PC-9 (cell line): ENCODE results near the gene MYH7.

Source experiments
- EZH2 ChIP-seq: fragments of 200-600 bp; sonication (generic); IDR thresholded peaks from 2 replicates; pipeline ENCODE4 v1.8.0; 2017; ENCODE audit warnings: antibody characterized with exemption, low read depth
- TF ChIP-seq, protein P1 (sequence below): fragments of 200-600 bp; sonication (generic); conservative IDR thresholded peaks from 2 replicates; pipeline ENCODE4 v1.6.1; 2017; ENCODE audit warnings: mixed run types, antibody characterized with exemption, mild to moderate bottlenecking, moderate library complexity

DNA sequence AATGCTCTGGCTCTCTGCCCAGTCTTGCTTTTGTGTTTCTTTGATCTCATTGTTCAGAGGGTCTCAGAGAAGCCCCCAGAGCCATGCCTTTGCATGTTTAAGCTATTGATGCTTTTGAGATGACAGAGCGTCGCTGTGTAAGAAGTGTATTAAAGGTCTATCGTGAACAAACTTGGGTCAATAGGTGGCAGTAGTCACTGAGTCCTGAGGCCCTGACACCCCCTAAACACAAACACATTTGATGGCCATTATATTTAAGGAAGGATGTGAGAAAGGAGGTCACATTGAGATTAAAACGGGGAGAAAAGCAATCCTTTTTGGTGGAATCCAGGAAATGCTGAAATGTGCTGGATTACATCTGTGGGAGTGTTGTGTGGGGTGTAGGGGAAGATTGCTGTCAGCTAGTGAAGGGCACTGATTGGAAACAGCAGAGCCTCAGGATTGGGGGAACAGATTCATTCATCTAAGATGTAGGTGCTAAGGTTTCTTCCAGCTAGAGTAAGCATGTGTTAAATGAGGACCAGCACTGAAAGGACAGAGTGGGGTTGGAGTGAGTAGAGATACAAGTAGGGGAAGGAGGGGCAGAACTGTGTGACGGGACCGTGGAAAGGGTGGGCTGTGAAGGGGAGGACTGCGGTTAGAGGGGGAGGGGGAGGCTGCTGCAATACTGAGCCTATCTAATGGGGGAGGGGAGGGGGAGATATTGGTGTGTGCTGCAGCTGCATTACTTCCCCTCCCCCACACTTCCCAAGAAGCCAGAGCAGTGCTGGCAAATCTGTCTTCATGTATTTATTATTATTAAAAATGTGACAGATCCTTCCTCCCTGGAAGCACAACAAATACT, 46.7 kb upstream of the MYH7 start:
- TF ChIP-seq, protein P1, sequence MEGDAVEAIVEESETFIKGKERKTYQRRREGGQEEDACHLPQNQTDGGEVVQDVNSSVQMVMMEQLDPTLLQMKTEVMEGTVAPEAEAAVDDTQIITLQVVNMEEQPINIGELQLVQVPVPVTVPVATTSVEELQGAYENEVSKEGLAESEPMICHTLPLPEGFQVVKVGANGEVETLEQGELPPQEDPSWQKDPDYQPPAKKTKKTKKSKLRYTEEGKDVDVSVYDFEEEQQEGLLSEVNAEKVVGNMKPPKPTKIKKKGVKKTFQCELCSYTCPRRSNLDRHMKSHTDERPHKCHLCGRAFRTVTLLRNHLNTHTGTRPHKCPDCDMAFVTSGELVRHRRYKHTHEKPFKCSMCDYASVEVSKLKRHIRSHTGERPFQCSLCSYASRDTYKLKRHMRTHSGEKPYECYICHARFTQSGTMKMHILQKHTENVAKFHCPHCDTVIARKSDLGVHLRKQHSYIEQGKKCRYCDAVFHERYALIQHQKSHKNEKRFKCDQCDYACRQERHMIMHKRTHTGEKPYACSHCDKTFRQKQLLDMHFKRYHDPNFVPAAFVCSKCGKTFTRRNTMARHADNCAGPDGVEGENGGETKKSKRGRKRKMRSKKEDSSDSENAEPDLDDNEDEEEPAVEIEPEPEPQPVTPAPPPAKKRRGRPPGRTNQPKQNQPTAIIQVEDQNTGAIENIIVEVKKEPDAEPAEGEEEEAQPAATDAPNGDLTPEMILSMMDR: no peak
- no peak for TF ChIP-seq EZH2
